Measurements from ENCODE around the gene RPS6KA5.
A peak's percentile ranks its signal among the peaks of the same experiment; 100 is the strongest.
"Not testable (repeated sequence)": the region's sequence is repeated elsewhere in the genome, so short reads cannot be mapped to it uniquely, and the experiment has no call there.

RPS6KA5 gene

GRCh38 chr14:91060351-91061055, at the start of gene RPS6KA5:
Gene RPS6KA5 (minus strand): TSS chr14:91060641. CDS start chr14:91060434, 207 bp downstream.
- peak; percentile 99 to 100 for DNase-seq (ENCODE audit: low read depth in 2 of 2)

- DNase-seq (ENCODE audit: low read depth in 2 of 2): no peak
These were observed 48.6 kb upstream of the RPS6KA5 start for GRCh38 chr14:91108941-91109611.

DNA sequence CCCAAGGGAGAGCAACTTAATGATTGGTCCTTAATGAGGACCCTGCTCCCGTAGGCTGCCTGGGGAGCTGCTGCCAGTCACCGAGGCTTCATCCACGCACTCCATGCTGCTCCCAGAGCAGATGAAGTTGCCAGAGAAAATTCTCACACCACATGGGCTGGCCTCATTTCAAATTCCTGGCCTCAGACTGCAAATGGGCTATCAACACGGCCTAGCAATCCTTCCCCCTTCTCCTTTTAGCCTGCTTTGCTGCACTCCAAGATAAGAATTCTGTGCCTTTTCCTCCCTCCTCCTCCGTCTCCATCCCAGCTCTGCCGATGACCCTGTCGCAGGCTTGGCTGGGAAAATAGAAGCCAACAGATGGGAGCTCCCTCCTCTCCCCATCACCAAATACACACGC, 42.7 kb upstream of the RPS6KA5 start:
- DNase-seq (ENCODE audit: low read depth in 2 of 2): no peak

DNA sequence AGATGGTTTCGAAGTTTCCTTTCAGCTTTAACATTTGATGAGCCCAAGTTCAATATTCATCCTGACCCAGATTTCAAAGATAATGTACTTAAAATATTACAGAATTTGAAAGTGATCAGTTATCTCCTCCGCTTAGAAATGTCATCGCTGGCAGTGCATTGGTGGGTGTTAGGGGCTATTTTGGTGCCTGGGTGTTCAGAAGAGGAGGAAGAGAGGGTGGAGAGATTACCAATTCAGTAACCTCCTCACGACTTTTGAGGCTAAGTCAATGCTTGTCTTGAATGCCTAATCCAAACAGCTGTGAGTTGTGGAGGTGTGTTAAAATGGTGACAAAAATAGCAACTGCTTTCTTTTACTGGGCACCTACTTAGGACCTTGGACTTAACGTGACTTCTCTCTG, 39.7 kb upstream of the RPS6KA5 start:
- no peak for DNase-seq (ENCODE audit: low read depth in 2 of 2)

DNA sequence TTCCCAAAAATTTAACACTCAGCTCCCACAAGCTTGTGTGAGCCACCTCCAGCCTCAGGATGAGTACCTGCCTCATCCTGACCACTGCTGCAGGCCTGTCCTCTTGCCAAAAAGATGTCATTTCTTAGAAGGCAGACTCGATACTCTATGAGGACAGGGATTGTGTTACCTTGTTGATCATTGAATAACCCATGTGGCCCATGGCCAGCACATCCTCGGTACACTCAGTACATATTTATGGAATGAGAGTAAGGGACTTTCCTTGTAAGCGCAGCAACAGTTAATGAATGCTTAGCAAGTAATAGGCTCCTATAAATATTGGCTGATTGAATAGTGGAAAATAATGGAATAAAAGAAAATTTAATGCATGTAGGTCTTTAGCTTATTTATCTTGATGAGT, 38.1 kb upstream of the RPS6KA5 start:
- DNase-seq (ENCODE audit: low read depth in 2 of 2): no peak

DNA sequence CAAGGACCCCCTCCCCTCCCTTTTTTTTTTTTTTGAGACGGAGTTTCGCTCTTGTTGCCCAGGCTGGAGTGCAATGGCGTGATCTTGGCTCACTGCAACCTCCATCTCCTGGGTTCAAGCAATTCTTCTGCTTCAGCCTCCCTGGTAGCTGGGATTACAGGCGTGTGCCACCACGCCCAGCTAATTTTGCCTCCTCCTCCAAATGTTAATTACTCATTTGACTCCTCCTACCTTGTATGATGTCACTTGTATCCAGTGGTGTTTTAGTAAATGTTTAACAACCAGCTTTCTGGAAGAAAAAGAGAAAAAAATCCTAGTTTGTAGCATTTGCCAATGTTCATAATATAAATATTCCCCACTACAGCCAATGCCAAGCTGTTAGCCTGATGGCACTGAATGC, 37.2 kb upstream of the RPS6KA5 start:
- DNase-seq (ENCODE audit: low read depth in 2 of 2): not testable (repeated sequence)

DNA sequence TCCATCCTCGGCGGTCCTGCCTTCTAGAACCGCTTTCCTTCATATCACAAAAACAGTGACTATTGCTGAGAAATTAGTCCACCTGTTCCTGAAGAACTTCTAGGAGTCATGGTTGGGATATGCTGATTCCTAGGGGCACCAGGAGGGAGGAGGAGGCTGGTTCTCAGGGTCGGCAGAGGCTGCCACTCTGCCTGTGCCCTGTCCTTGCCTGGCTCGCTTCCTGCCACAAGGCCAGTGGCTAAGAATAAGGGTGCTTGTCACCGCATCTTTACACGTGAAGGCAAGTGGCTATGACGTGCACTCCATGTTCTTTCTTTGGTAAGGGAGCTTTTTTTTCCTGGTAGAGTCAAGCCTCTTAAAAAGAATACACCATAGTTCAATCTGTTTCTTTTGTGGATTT, 34.7 kb upstream of the RPS6KA5 start:
- no peak for DNase-seq (ENCODE audit: low read depth in 2 of 2)

DNA sequence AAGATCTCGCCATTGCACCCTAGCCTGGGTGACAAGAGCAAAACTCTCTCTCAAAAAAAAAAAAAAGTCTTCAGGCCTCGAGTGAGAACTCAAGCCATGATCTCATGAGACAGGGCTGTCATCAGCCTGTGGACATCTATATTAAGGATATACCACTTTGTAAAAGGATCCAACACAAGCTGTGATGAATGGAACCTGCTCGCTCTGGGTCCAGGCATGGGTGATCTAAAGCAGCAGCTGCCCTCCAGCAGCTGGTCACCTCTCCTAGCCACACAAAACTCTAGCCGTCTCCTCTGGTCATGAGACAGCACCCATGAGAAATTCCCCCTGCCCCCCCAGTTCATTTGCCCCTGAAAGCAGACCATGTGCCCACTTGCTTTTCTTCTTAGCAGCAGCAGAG, 34.3 kb upstream of the RPS6KA5 start:
- no peak for DNase-seq (ENCODE audit: low read depth in 2 of 2)

- not testable (repeated sequence) for DNase-seq (ENCODE audit: low read depth in 2 of 2)
These were observed 33.5 kb upstream of the RPS6KA5 start for GRCh38 chr14:91093743-91094472.

- no peak for DNase-seq (ENCODE audit: low read depth in 2 of 2)
These were observed 31.6 kb upstream of the RPS6KA5 start for GRCh38 chr14:91092073-91092472.

DNA sequence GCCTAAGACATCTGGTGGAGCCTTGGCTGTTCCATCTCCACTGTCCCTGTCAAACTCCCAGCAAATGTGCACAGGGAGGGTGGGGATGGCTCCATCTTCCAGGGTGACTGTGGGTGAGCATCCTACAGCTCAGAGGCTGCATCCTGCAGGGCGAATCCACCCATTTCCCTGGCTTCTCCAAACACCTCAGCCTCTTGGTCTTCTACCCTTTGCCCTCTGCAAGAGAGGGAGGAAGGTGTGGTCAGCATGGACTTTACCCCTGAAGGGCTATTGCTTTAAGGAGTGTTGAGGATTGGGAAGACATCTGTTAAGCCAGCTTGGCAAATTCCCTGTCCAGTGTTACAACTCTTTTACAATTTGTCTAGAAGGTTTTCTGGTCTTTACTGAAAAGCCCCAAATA, 30.3 kb upstream of the RPS6KA5 start:
- DNase-seq (ENCODE audit: low read depth in 2 of 2): no peak

DNA sequence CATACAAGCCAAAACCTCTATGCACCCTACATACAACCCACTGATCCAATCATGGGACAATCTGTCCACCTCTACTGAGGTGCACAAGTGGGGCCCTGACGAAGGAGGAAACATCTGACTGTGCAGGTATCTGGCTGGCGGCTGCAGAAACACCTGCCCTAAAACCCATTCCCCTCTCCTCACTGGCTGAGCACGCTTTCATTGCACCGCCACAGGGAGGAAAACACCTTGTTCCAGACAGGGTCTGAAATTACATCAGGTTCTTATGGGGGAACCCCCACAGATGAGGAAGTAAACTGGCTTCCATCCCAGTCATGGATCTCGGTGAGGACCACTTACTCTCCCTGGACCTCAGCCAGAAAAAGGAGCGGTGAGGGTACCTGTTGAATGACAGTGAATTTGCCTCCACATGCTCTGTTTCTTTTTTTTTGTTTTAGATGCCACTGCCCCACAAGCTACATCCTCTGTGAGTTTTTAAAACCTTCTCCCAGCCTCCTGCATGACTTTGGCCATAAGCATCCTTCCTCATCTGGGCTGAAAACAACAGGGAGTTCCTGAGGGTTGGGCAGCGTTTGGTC, 29.6 kb upstream of the RPS6KA5 start:
- no peak for DNase-seq (ENCODE audit: low read depth in 2 of 2)

- DNase-seq (ENCODE audit: low read depth in 2 of 2): no peak
These were observed 28.3 kb upstream of the RPS6KA5 start for GRCh38 chr14:91088585-91089235.

GRCh38 chr14:91087470-91087869, 27.0 kb upstream of the RPS6KA5 start:
- not testable (repeated sequence) for DNase-seq (ENCODE audit: low read depth in 2 of 2)

- DNase-seq (ENCODE audit: low read depth in 2 of 2): no peak
These were observed 24.1 kb upstream of the RPS6KA5 start for GRCh38 chr14:91084516-91084915.

GRCh38 chr14:91082282-91082681, 21.8 kb upstream of the RPS6KA5 start:
- DNase-seq (ENCODE audit: low read depth in 2 of 2): no peak

GRCh38 chr14:91080071-91080470, 19.6 kb upstream of the RPS6KA5 start:
- no peak for DNase-seq (ENCODE audit: low read depth in 2 of 2)

DNA sequence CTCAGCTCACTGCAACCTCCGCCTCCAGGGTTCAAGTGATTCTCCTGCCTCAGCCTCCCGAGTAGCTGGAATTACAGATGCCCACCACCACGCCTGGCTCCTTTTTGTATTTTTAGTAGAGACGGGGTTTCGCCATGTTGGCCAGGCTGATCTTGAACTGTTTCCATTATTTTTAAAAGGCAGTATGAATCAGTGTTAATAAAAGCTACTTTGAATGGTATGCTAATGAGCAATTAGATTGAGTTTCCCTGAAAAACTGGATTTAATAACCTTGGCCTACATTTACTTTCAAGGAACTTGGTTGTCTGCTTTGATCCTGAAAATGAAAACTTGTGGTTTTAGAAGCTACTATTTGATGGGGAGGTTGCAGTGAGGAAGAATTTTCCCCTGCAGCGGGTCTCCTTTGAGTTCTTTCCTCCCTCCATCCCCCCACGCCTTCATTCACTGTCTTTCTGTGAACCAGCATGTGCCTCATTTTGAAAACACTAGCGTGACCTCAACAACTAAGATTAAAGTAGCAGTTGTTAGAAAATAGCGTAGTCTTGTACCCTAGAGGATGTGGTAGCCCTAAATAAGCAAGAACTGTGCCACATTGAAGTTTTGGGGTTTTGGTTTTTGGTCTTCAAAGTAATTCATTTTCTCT, 17.8 kb upstream of the RPS6KA5 start:
- peak; percentile 40 to 63 for DNase-seq (ENCODE audit: low read depth in 2 of 2)

DNA sequence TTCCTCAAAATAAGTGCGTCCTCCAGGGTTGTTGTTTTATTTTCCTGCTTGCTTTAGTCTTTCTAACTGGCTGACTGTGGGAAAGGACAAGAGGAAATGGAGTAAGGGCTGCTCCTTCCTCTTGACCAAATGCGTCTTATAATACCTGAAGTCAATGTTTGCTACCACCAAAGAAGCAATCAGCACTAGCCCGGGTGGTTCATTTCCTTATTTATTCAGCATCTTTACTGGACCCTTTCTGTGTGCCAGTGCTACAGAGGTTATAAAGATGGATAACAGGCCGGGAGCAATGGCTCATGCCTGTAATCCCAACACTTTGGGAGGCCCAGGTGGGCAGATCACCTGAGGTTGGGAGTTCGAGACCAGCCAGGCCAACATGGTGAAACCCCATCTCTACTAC, 15.1 kb upstream of the RPS6KA5 start:
- no peak for DNase-seq (ENCODE audit: low read depth in 2 of 2)

DNA sequence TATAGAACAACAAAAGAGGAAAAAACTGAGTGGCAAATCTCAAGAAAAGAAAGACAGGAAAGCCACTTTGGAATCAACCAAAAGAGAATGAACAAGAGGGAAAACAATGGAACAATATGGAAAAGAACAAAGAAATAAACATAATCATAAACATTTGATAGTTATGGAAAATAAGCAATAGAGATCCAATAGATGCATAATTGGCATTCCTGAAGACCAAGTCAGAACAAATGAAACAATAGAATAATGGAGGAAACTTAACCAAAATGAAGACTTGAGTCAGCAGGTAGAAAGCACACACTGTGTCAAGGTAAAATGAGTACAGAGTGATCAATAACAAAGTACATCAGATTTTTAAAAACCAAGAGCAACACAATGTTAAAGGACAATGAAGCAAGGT, 10.1 kb upstream of the RPS6KA5 start:
- DNase-seq (ENCODE audit: low read depth in 2 of 2): no peak

DNA sequence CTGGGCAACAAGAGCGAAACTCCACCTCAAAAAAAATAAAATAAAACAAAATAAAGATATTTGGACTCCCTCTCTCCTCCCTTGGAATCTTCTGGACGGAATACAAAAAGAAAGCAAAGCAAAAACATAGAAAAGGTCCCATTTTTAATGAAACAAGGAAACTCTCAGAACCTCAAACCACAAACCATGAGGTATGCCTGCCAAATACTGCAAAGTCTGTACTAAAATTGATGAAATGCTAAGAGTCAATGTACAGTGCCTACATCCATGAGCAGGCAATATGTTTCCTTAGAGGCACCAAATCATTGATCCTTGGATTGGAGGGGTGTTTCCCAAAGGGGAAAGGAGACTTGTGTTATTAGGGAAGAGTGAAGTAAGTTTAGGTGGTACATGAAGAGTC, 8.2 kb upstream of the RPS6KA5 start:
- DNase-seq (ENCODE audit: low read depth in 2 of 2): no peak

Measured in stimulated activated CD4-positive, alpha-beta T cell treated with anti-CD3 and anti-CD28 coated beads, Interleukin-12 subunit alpha, Interleukin-12 subunit beta, amount 100 ng/mL, for 24 hours (primary cell).